ENCODE data around the gene CDK14.

CDK14 gene

GRCh38 chr7:91082038-91082437 lies 485.9 kb downstream of the CDK14 start:
- DNase-seq (ENCODE audit: low read depth, low spot score), result no peak
- Histone ChIP-seq H3K27me3 (ENCODE audit: control insufficient read depth, insufficient read depth, low read length) (no peaks in the 10 kb centered on the region), H3K4me3 (ENCODE audit: low read length) (no peak overlapping the region), H3K4me1 (ENCODE audit: control insufficient read depth, insufficient read depth, low read length) (no peaks in the 10 kb centered on the region), H3K27ac (ENCODE audit: low read length) (no peak overlapping the region), H3K9me3 (ENCODE audit: control insufficient read depth, insufficient read depth, low read length) (no peaks in the 10 kb centered on the region), H3K36me3 (ENCODE audit: control insufficient read depth, insufficient read depth, low read length) (no peaks in the 10 kb centered on the region)
- WGBS (ENCODE audit: insufficient coverage, insufficient read length), result no CpG with 5 or more reads among the region's 3 CpGs

DNA sequence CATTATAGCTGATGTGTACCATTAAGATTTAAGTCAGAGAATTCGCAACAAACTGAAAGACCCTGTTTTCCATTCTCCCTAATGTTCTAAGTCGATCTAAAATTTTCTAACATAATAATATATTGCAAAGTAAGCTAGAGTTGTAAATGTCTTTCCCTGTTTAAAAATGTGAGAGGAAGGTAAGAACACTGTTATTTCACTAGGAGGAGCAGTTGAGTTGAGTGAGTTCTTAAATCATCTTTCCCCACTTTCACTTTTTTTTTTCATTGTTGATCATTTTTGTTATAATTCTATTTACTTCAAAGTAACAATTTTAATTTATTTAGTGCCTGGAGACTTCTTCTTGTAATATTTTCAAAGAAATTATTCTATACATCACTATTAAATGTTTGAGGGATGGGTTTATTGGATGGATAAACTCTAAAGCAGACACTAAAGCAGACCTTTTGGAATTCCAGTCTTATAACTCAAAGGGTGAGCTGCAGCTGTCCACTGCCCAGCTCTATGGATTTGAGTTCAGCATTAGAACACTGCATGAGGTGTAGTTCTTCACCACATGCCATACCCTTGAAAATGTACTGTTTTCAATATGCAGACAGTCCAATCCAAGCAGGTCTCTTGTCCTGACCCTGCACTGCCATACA lies 486.9 kb downstream of the CDK14 start:
- no peak for DNase-seq (ENCODE audit: low read depth, low spot score)

DNA sequence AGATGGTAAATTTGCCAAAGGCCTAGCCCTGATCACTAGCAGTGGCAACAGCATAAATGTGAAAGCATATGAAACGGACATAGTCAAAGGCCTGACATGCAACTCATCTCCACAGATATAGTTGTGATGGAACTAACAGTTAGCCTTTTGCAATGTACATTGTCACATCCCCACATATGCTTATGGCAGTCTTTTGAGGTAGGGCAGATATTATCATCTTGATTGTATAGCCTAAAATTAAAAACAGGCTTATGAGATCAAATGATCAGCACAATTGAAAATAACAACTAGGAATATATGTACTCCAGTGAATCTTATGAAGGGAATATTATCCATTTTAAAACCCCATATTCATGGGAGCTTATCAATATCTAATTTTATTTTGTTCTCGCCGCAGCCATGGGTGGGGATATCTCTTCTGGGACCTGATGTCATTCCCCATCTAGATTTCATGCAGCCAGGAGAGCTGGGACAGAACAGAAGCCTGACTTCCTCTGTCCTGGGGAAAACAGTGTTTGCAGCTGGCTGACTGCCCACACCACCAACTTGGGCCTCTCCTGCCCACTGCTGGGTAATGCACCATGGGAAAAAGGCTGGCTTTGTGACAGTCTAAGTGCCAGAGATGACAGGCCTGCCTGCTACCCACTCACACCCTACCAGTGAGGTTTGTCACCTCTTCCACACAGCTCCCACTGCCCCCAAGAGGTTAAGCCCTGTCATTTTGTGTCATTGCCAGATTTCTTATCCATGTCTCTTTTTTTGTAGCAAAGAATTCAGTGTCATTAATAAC lies 487.9 kb downstream of the CDK14 start:
- DNase-seq (ENCODE audit: low read depth, low spot score), result no peak
- Histone ChIP-seq H3K36me3 (ENCODE audit: control insufficient read depth, insufficient read depth, low read length) (no peaks in the 10 kb centered on the region), H3K4me1 (ENCODE audit: control insufficient read depth, insufficient read depth, low read length) (no peaks in the 10 kb centered on the region), H3K9me3 (ENCODE audit: control insufficient read depth, insufficient read depth, low read length) (no peaks in the 10 kb centered on the region), H3K4me3 (ENCODE audit: low read length) (no peak overlapping the region), H3K27ac (ENCODE audit: low read length) (no peak overlapping the region), H3K27me3 (ENCODE audit: control insufficient read depth, insufficient read depth, low read length) (no peaks in the 10 kb centered on the region)
- WGBS (ENCODE audit: insufficient coverage, insufficient read length), result no CpG with 5 or more reads among the region's 3 CpGs

More for the DNA sequence above, 486.9 kb downstream of the CDK14 start:
- H3K27ac ChIP-seq (ENCODE audit: low read length), result no peak overlapping the region
- no CpG with 5 or more reads among the region's 2 CpGs for WGBS (ENCODE audit: insufficient coverage, insufficient read length)
- no peaks in the 10 kb centered on the region for H3K9me3 ChIP-seq (ENCODE audit: control insufficient read depth, insufficient read depth, low read length)
- H3K4me3 ChIP-seq (ENCODE audit: low read length), result no peak overlapping the region
- no peaks in the 10 kb centered on the region for H3K36me3 ChIP-seq (ENCODE audit: control insufficient read depth, insufficient read depth, low read length)
- no peaks in the 10 kb centered on the region for H3K4me1 ChIP-seq (ENCODE audit: control insufficient read depth, insufficient read depth, low read length)
- H3K27me3 ChIP-seq (ENCODE audit: control insufficient read depth, insufficient read depth, low read length), result no peaks in the 10 kb centered on the region

DNA sequence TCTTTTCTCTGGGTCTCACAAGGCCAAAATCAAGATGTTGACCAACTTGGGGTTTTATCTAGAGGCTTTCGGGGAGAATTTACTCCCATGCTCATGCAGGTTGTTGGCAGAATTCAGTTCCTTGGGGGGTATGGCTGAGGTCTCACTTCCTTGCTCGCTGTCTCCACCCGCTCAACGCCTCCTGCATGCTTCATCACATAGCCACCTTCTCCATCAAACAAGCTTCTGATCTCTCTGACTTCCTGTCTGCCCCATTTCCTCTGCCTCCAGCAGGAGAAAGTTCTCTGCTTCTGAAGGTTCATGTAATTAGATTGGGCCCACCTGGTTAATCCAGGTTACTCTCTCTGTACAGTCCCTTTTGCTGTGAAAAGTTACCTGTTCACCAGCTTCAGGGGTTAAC lies 489.1 kb downstream of the CDK14 start:
- WGBS (ENCODE audit: insufficient coverage, insufficient read length), result no CpG with 5 or more reads among the region's 4 CpGs
- H3K4me1 ChIP-seq (ENCODE audit: control insufficient read depth, insufficient read depth, low read length), result no peaks in the 10 kb centered on the region
- H3K27me3 ChIP-seq (ENCODE audit: control insufficient read depth, insufficient read depth, low read length), result no peaks in the 10 kb centered on the region
- no peaks in the 10 kb centered on the region for H3K9me3 ChIP-seq (ENCODE audit: control insufficient read depth, insufficient read depth, low read length)
- H3K27ac ChIP-seq (ENCODE audit: low read length), result no peak overlapping the region
- H3K36me3 ChIP-seq (ENCODE audit: control insufficient read depth, insufficient read depth, low read length), result no peaks in the 10 kb centered on the region
- no peak for DNase-seq (ENCODE audit: low read depth, low spot score)
- H3K4me3 ChIP-seq (ENCODE audit: low read length), result no peak overlapping the region

DNA sequence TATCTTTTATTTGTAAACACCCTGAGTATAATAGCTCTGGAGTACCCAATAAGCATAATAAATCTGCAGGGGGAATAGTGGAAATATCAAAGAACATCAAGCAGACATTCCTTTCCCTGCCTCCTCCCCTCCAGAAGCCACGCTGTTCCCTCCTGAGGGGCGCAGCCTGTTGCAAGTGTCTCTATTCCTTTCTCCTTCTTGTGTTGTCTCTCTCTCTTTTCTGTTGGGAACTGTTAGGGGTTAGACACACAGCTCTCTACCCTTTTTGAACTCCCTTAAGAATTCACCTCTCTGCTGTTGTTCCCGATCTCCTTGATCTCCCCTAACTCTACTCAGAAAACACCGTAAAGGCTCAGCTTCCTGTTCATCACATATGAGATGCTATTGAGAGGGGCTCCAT lies 490.1 kb downstream of the CDK14 start:
- H3K4me1 ChIP-seq (ENCODE audit: control insufficient read depth, insufficient read depth, low read length), result no peaks in the 10 kb centered on the region
- no peaks in the 10 kb centered on the region for H3K9me3 ChIP-seq (ENCODE audit: control insufficient read depth, insufficient read depth, low read length)
- H3K36me3 ChIP-seq (ENCODE audit: control insufficient read depth, insufficient read depth, low read length), result no peaks in the 10 kb centered on the region
- H3K4me3 ChIP-seq (ENCODE audit: low read length), result no peak overlapping the region
- no peak overlapping the region for H3K27ac ChIP-seq (ENCODE audit: low read length)
- no CpG with 5 or more reads among the region's 4 CpGs for WGBS (ENCODE audit: insufficient coverage, insufficient read length)
- DNase-seq (ENCODE audit: low read depth, low spot score), result no peak
- H3K27me3 ChIP-seq (ENCODE audit: control insufficient read depth, insufficient read depth, low read length), result no peaks in the 10 kb centered on the region

DNA sequence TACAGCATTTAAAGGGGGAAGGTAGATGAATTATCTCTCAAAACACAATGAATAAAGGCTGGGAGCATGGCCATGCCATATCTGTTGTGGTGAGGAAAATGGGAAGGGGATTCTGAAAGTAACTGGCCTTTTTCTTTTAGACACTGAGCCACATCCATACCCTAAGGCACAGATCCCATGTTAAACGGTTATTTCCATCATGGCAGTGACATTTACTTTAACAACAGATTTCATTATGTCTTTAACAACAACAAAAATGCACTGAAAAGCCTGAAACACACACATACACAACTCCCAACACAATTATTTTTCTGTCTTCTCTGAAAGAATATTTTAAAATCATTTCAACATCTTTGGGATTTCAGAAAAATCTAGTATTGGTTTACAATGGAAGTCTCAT lies 492.0 kb downstream of the CDK14 start:
- WGBS (ENCODE audit: insufficient coverage, insufficient read length), result no CpG with 5 or more reads among the region's 1 CpG
- DNase-seq (ENCODE audit: low read depth, low spot score), result no peak
- H3K4me1 ChIP-seq (ENCODE audit: control insufficient read depth, insufficient read depth, low read length), result no peaks in the 10 kb centered on the region
- H3K27me3 ChIP-seq (ENCODE audit: control insufficient read depth, insufficient read depth, low read length), result no peaks in the 10 kb centered on the region
- no peaks in the 10 kb centered on the region for H3K9me3 ChIP-seq (ENCODE audit: control insufficient read depth, insufficient read depth, low read length)
- no peak overlapping the region for H3K27ac ChIP-seq (ENCODE audit: low read length)
- H3K36me3 ChIP-seq (ENCODE audit: control insufficient read depth, insufficient read depth, low read length), result no peaks in the 10 kb centered on the region
- H3K4me3 ChIP-seq (ENCODE audit: low read length), result no peak overlapping the region

DNA sequence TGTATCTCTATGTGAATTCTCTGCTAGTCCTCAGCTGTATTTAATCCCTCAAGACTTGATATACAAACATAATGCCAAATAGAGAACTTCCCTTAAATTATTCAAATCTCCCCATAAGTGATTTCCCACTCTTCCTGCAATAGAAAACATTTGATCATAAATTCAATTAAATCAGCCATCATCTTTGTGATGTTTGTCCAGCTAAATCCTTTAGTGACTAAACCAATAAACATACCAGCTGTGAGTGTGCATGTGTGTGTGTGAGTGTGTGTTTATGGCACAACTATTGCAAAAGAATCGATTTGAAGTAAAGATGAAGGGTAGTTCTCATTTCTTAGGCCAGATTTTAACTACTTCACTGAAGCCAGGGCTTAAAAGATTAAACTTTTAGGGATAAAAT lies 492.6 kb downstream of the CDK14 start:
- no peaks in the 10 kb centered on the region for H3K27me3 ChIP-seq (ENCODE audit: control insufficient read depth, insufficient read depth, low read length)
- H3K4me1 ChIP-seq (ENCODE audit: control insufficient read depth, insufficient read depth, low read length), result no peaks in the 10 kb centered on the region
- DNase-seq (ENCODE audit: low read depth, low spot score), result no peak
- no peaks in the 10 kb centered on the region for H3K9me3 ChIP-seq (ENCODE audit: control insufficient read depth, insufficient read depth, low read length)
- H3K36me3 ChIP-seq (ENCODE audit: control insufficient read depth, insufficient read depth, low read length), result no peaks in the 10 kb centered on the region
- H3K4me3 ChIP-seq (ENCODE audit: low read length), result no peak overlapping the region
- WGBS (ENCODE audit: insufficient coverage, insufficient read length), result no CpG with 5 or more reads among the region's 1 CpG
- no peak overlapping the region for H3K27ac ChIP-seq (ENCODE audit: low read length)

- Histone ChIP-seq H3K36me3 (ENCODE audit: control insufficient read depth, insufficient read depth, low read length) (no peaks in the 10 kb centered on the region), H3K4me1 (ENCODE audit: control insufficient read depth, insufficient read depth, low read length) (no peaks in the 10 kb centered on the region), H3K9me3 (ENCODE audit: control insufficient read depth, insufficient read depth, low read length) (no peaks in the 10 kb centered on the region), H3K4me3 (ENCODE audit: low read length) (no peak overlapping the region), H3K27me3 (ENCODE audit: control insufficient read depth, insufficient read depth, low read length) (no peaks in the 10 kb centered on the region), H3K27ac (ENCODE audit: low read length) (no peak overlapping the region)
- WGBS (ENCODE audit: insufficient coverage, insufficient read length), result no CpG with 5 or more reads among the region's 5 CpGs
- DNase-seq (ENCODE audit: low read depth, low spot score), result no peak
These were observed 493.4 kb downstream of the CDK14 start for GRCh38 chr7:91089382-91089963.

GRCh38 chr7:91090684-91091083 lies 494.6 kb downstream of the CDK14 start:
- H3K9me3 ChIP-seq (ENCODE audit: control insufficient read depth, insufficient read depth, low read length), result no peaks in the 10 kb centered on the region
- WGBS (ENCODE audit: insufficient coverage, insufficient read length), result no CpG with 5 or more reads among the region's 7 CpGs

DNA sequence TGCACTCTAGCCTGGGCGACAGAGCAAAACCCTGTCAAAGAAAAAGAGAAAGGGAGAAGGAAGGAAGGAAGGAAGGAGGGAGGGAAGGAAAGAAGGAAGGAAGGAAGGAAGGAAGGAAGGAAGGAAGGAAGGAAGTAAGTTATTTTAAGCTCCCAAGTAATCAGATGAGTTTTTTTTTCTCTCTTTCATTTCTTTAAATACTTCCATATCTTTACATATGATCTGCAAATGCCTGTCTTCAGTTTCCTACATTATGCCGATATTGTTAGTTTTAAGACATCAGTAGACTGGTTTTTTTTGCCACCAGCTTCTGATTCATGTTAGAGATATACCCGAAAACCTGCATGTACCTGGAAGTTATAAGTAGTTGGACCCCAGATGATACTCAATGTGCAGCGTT lies 495.5 kb downstream of the CDK14 start:
- WGBS (ENCODE audit: insufficient coverage, insufficient read length), result no CpG with 5 or more reads among the region's 4 CpGs
- H3K27me3 ChIP-seq (ENCODE audit: control insufficient read depth, insufficient read depth, low read length), result no peaks in the 10 kb centered on the region
- no peaks in the 10 kb centered on the region for H3K9me3 ChIP-seq (ENCODE audit: control insufficient read depth, insufficient read depth, low read length)
- no peaks in the 10 kb centered on the region for H3K4me1 ChIP-seq (ENCODE audit: control insufficient read depth, insufficient read depth, low read length)
- H3K27ac ChIP-seq (ENCODE audit: low read length), result no peak overlapping the region
- no peaks in the 10 kb centered on the region for H3K36me3 ChIP-seq (ENCODE audit: control insufficient read depth, insufficient read depth, low read length)
- no peak for DNase-seq (ENCODE audit: low read depth, low spot score)
- H3K4me3 ChIP-seq (ENCODE audit: low read length), result no peak overlapping the region

More at GRCh38 chr7:91090684-91091083, 494.6 kb downstream of the CDK14 start:
- DNase-seq (ENCODE audit: low read depth, low spot score), result no peak
- Histone ChIP-seq H3K4me1 (ENCODE audit: control insufficient read depth, insufficient read depth, low read length) (no peaks in the 10 kb centered on the region), H3K4me3 (ENCODE audit: low read length) (no peak overlapping the region), H3K27me3 (ENCODE audit: control insufficient read depth, insufficient read depth, low read length) (no peaks in the 10 kb centered on the region), H3K36me3 (ENCODE audit: control insufficient read depth, insufficient read depth, low read length) (no peaks in the 10 kb centered on the region), H3K27ac (ENCODE audit: low read length) (no peak overlapping the region)

Measured in iPS DF 6.9 (cell line).